ENCODE data around the gene ST6GAL1. TPM values are rescaled to one million over a fixed set of nuclear protein-coding genes. Genes with fewer than 3 reads are reported as not detected.
"Not testable (repeated sequence)": the region's sequence is repeated elsewhere in the genome, so short reads cannot be mapped to it uniquely, and the experiment has no call there.

Gene ST6GAL1
- total RNA-seq, 1 donor: 38.8 TPM

- H3K9me3 ChIP-seq (ENCODE audit: low read depth, low read length): no peaks in the 10 kb centered on the region
- H3K27me3 ChIP-seq (ENCODE audit: insufficient read depth, low read length): no peaks in the 10 kb centered on the region
- H3K4me1 ChIP-seq (ENCODE audit: insufficient read depth, low read length): peaks cover 15% of the 10 kb centered on the region
- H3K4me3 ChIP-seq (ENCODE audit: low read length): no peak overlapping the region
These were observed 16.5 kb downstream of the ST6GAL1 start for GRCh38 chr3:186946756-186947375.

DNA sequence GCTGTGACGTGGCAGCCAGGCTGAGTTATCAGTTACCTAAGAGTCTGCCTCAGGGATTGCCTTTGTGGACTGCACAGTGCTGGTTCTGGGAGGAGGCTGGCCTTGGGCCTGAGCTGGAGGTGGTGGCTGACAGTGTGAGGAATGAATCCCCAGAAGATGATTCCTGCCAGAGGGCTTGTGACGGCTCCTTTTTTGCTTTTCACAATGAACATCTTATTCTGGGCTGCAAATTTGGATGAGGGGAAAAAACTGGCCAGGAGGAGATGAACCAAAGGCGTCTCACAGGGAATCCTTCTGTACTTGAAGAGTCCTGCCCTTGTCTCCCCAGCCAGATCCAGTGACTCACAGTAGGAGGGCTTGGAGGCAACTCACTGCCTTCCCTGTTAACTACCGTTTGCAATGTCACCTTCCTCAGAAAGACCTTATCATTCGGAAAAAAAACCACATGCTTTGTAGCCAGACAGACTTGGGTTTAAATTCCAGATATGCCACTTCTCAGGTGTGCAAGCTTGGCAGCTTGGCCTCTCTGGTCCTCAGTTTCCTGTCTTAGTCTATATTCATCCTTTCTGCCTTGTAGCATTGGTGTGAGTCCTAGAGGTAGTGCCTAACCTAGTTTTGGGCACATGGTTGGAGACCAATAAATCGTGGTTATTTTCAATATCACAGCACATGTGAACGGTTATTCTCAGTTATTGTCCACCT lies 19.1 kb downstream of the ST6GAL1 start:
- H3K27me3 ChIP-seq (ENCODE audit: insufficient read depth, low read length): no peaks in the 10 kb centered on the region
- H3K4me3 ChIP-seq (ENCODE audit: low read length): no peak overlapping the region
- peaks cover 33% of the 10 kb centered on the region for H3K4me1 ChIP-seq (ENCODE audit: insufficient read depth, low read length)
- no peaks in the 10 kb centered on the region for H3K9me3 ChIP-seq (ENCODE audit: low read depth, low read length)

DNA sequence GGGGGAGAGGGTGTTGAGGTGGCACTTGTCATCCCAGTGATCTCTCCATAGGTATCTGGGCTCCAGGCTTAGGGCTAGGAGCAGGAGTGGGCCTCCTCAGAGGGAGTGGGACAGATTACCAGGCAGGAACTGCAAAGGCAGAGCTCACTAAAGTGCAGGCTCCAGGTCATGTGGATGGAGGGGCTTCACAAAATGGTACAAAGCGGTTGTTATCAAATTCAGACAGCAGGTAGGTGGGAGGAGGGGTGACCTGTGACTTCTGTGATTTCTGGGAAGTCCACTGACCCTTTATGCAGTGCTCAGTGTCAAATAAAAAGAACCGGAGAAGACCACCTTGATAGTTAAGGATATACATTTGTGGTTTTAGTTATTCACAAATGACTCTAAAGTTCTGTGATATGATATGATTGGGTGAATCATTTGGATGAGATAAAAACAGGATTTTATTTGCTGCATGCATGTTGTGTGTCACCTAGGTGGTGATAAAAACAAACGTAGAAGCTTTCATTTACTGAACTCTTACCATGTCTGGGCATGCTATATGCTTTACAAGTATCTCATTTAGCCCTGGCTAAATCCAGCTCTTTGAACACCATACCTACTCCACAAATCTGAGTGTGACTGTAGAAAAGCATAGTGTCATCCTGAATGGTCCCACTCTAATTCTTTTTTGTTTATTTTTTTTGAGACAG lies 20.2 kb downstream of the ST6GAL1 start:
- H3K4me1 ChIP-seq (ENCODE audit: insufficient read depth, low read length): peaks cover 35% of the 10 kb centered on the region
- no peaks in the 10 kb centered on the region for H3K27me3 ChIP-seq (ENCODE audit: insufficient read depth, low read length)
- H3K9me3 ChIP-seq (ENCODE audit: low read depth, low read length): no peaks in the 10 kb centered on the region
- no peak overlapping the region for H3K4me3 ChIP-seq (ENCODE audit: low read length)

DNA sequence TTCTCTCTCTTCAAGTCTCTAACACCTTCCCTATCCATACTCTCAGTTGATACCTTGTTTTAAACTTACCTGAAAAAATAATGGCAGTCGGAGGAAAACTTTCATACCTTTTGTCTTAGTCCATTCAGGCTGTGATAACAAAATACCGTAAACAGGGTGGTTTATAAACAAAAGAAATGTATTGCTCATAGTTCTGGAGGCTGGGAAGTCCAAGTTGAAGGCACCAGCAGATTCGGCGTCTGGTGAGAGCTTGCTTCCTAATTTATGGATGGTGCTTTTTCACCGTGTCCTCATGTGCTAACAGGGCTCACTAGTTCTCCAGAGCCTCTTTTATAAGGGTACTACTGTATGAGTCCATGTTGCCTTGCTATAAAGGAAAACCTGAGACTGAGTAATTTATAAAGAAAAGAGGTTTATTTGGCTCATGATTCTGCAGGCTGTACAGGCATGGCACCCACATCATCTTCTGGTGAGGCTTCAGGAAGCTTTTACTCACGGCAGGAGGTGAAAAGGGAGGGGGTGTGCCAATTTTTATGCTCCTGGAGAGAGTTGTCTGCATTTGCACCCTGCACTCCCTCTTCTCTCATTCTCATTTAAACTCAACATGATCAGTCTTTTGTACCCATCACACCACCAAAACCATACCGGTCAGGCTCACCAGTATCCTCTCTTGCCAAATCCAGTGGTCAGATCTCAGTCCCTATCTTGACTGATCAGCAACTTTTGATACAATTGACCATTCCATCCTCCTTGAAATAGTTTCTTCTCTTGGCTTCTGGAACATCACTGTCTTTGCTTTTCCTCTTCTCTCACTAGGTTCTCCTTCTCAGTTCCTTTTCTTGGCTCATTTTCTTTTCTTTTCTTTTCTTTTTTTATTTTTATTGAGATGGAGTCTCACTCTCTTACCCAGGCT lies 21.6 kb downstream of the ST6GAL1 start:
- Histone ChIP-seq H3K4me3 (ENCODE audit: low read length) (no peak overlapping the region), H3K9me3 (ENCODE audit: low read depth, low read length) (no peaks in the 10 kb centered on the region), H3K27me3 (ENCODE audit: insufficient read depth, low read length) (no peaks in the 10 kb centered on the region), H3K4me1 (ENCODE audit: insufficient read depth, low read length) (peaks cover 41% of the 10 kb centered on the region)

GRCh38 chr3:186953011-186953487 lies 22.7 kb downstream of the ST6GAL1 start:
- Histone ChIP-seq H3K27me3 (ENCODE audit: insufficient read depth, low read length) (no peaks in the 10 kb centered on the region), H3K4me3 (ENCODE audit: low read length) (no peak overlapping the region), H3K9me3 (ENCODE audit: low read depth, low read length) (no peaks in the 10 kb centered on the region), H3K4me1 (ENCODE audit: insufficient read depth, low read length) (peaks cover 37% of the 10 kb centered on the region)

DNA sequence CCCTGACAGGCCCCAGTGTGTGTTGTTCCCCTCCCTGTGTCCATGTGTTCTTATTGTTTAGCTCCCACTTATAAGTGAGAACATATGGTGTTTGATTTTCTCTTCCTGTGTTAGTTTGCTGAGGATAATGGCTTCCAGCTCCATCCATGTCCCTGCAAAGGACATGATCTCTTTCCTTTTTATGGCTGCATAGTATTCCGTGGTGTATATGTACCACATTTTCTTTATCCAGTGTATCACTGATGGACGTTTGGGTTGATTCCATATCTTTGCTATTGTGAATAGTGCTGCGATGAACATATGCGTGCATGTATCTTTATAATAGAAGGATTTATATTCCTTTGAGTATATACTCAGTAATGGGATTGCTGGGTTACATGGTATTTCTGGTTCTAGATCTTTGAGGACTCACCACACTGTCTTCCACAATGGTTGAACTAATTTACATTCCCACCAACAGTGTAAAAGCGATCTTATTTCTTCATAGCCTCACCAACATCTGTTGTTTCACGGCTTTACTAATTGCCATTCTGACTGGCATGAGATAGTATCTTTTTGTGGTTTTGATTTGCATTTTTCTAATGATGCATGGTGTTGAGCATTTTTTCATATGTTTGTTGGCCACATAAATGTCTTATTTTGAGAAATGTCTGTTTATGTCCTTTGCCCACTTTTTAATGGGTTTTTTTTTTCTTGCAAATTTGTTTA lies 23.8 kb downstream of the ST6GAL1 start:
- peaks cover 44% of the 10 kb centered on the region for H3K4me1 ChIP-seq (ENCODE audit: insufficient read depth, low read length)
- not testable (repeated sequence) for H3K9me3 ChIP-seq (ENCODE audit: low read depth, low read length); H3K4me3 ChIP-seq (ENCODE audit: low read length); H3K27me3 ChIP-seq (ENCODE audit: insufficient read depth, low read length)

DNA sequence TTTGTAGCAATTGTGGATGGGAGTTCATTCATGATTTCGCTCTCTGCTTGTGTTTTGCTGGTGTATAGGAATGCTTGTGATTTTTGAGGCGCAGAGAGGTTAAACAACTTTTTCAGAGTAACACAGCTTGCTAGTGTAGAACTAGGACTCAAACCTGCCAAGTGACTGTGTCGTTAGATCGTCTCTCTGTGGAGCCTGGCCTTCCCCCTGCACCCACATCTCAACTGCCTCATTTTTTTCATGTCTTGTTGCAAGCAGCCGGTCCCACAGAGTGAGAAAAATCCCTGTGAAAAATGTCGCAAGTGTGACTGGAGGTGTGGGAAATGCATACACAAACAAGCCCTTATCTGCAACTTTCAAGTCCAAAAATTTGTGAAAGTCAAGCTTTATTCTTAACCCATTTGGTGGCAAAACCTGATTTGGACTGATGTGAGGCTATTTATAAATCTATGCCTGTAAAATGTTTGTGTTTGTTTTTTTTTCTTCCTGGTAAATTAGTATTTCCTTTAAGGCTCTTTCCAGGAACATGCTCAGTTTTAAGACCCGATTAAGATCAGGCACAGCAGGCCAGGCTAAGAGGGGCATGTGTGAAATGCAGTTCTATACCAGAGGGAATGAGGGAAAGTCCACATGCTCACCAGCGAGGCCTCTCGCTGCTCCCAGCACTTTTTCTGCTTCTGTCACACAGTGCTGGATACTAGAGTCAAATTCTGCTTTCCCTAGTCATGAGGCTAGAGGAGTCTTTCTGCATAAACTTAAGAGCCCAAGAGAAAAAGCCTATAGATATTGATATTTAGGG lies 25.8 kb downstream of the ST6GAL1 start:
- peaks cover 60% of the 10 kb centered on the region for H3K4me1 ChIP-seq (ENCODE audit: insufficient read depth, low read length)
- H3K27me3 ChIP-seq (ENCODE audit: insufficient read depth, low read length): no peaks in the 10 kb centered on the region
- no peak overlapping the region for H3K4me3 ChIP-seq (ENCODE audit: low read length)
- no peaks in the 10 kb centered on the region for H3K9me3 ChIP-seq (ENCODE audit: low read depth, low read length)

- no peak overlapping the region for H3K4me3 ChIP-seq (ENCODE audit: low read length)
- no peaks in the 10 kb centered on the region for H3K27me3 ChIP-seq (ENCODE audit: insufficient read depth, low read length)
- peaks cover 42% of the 10 kb centered on the region for H3K4me1 ChIP-seq (ENCODE audit: insufficient read depth, low read length)
- no peaks in the 10 kb centered on the region for H3K9me3 ChIP-seq (ENCODE audit: low read depth, low read length)
These were observed 28.8 kb downstream of the ST6GAL1 start for GRCh38 chr3:186959029-186959624.

GRCh38 chr3:186960347-186960746 lies 30.0 kb downstream of the ST6GAL1 start:
- no peak overlapping the region for H3K4me3 ChIP-seq (ENCODE audit: low read length)
- no peaks in the 10 kb centered on the region for H3K9me3 ChIP-seq (ENCODE audit: low read depth, low read length)
- no peaks in the 10 kb centered on the region for H3K27me3 ChIP-seq (ENCODE audit: insufficient read depth, low read length)
- H3K4me1 ChIP-seq (ENCODE audit: insufficient read depth, low read length): peaks cover 51% of the 10 kb centered on the region

DNA sequence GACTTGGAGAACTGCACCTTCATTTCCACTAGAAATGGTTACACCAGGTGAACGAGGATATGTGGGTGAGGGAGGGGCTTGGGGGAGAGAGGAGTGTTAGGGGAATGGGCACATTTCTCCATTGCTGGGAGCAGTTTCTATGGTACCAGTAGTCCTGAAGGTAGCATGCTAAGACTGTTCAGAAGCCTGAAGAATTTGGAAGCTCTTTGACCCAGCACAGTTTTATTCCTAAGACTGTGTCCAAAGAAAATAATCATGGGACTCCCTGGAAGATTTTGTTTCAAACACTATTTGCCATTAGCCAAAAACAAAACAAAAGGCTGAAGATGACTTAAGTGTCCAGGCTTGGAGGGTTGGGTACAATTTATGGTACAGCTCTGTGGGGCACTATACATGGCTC lies 32.1 kb downstream of the ST6GAL1 start:
- Histone ChIP-seq H3K27me3 (ENCODE audit: insufficient read depth, low read length) (no peaks in the 10 kb centered on the region), H3K9me3 (ENCODE audit: low read depth, low read length) (no peaks in the 10 kb centered on the region), H3K4me3 (ENCODE audit: low read length) (no peak overlapping the region), H3K4me1 (ENCODE audit: insufficient read depth, low read length) (peaks cover 44% of the 10 kb centered on the region)

- Histone ChIP-seq H3K9me3 (ENCODE audit: low read depth, low read length) (no peaks in the 10 kb centered on the region), H3K4me3 (ENCODE audit: low read length) (no peak overlapping the region), H3K4me1 (ENCODE audit: insufficient read depth, low read length) (peaks cover 45% of the 10 kb centered on the region), H3K27me3 (ENCODE audit: insufficient read depth, low read length) (no peaks in the 10 kb centered on the region)
These were observed 33.3 kb downstream of the ST6GAL1 start for GRCh38 chr3:186963636-186964035.

- H3K4me3 ChIP-seq (ENCODE audit: low read length): no peak overlapping the region
- H3K27me3 ChIP-seq (ENCODE audit: insufficient read depth, low read length): no peaks in the 10 kb centered on the region
- H3K4me1 ChIP-seq (ENCODE audit: insufficient read depth, low read length): peaks cover 43% of the 10 kb centered on the region
- no peaks in the 10 kb centered on the region for H3K9me3 ChIP-seq (ENCODE audit: low read depth, low read length)
These were observed 33.7 kb downstream of the ST6GAL1 start for GRCh38 chr3:186964071-186964470.

DNA sequence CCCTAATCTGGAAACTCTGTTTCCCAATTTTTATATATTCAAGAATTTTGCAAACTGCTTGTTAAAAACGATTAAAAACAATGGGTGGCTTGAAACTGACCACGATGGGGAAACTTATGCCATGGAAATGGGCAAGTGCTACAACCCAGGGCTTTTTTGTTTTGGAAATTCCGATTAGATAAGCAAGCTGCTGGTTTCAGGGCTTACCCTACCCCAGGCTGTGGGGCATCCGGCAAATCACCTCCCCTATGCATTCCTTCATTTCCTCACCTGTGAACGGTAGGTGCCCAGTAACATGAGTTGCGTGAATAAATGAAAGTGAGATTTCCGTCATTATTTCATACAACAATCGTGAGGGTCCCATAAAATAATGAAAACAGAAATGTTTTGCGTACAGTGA lies 34.3 kb downstream of the ST6GAL1 start:
- H3K4me1 ChIP-seq (ENCODE audit: insufficient read depth, low read length): peaks cover 38% of the 10 kb centered on the region
- no peaks in the 10 kb centered on the region for H3K27me3 ChIP-seq (ENCODE audit: insufficient read depth, low read length)
- no peaks in the 10 kb centered on the region for H3K9me3 ChIP-seq (ENCODE audit: low read depth, low read length)
- no peak overlapping the region for H3K4me3 ChIP-seq (ENCODE audit: low read length)

Measured in mononuclear cell (primary cell).